Natural killer cell (primary cell): ENCODE measurements around the gene ILKAP. TPM values are rescaled to one million over a fixed set of nuclear protein-coding genes. Genes with fewer than 3 reads are reported as not detected.

Experiments
- ATAC-seq, 3 donors: fragments of 150-1000 bp in 2 of 3; fragments of 200-7000 bp in 1 of 3; cut with Tn5 transposase; 1 replicate in 1 of 3; 2 replicates in 2 of 3; pipeline ENCODE4 v1.10.0; 2021; ENCODE audit warnings: mild to moderate bottlenecking in 2 of 3, moderate library complexity in 2 of 3
- DNase-seq, 2 donors: peaks; one replicate each; pipeline versions ENCODE4 v3.0.0 to v3.0.0-alpha.2; 2013 to 2021; ENCODE audit warnings: mixed read lengths in 1 of 2
- H3K27ac ChIP-seq: one replicate; pipeline ENCODE4 v1.5.1; 2013; ENCODE audit warnings: mild to moderate bottlenecking, low read length
- H3K27me3 ChIP-seq: one replicate; pipeline ENCODE4 v1.6.1; 2013; ENCODE audit warnings: low read length; ENCODE audit not compliant: control insufficient read depth, insufficient read depth
- H3K36me3 ChIP-seq: one replicate; pipeline ENCODE4 v1.6.1; 2013; ENCODE audit warnings: low read length; ENCODE audit not compliant: control insufficient read depth, insufficient read depth
- H3K4me1 ChIP-seq: one replicate; pipeline ENCODE4 v1.6.1; 2013; ENCODE audit warnings: low read length; ENCODE audit not compliant: control insufficient read depth, insufficient read depth
- H3K4me3 ChIP-seq: one replicate; pipeline ENCODE4 v1.5.1; 2013; ENCODE audit warnings: low read length
- H3K9me3 ChIP-seq: one replicate; pipeline ENCODE4 v1.6.1; 2013; ENCODE audit warnings: low read length; ENCODE audit not compliant: control insufficient read depth, insufficient read depth
- H3K27ac Mint-ChIP-seq, 2 donors: one replicate each; pipeline ENCODE4 v1.8.0; 2022; ENCODE audit warnings: mild to moderate bottlenecking in 2 of 2, mixed read lengths in 2 of 2, moderate library complexity in 1 of 2
- H3K27me3 Mint-ChIP-seq, 2 donors: one replicate each; pipeline ENCODE4 v1.8.0; 2022; ENCODE audit warnings: low read depth in 2 of 2, mixed read lengths in 2 of 2
- H3K36me3 Mint-ChIP-seq: one replicate; pipeline ENCODE4 v1.8.0; 2022; ENCODE audit warnings: mixed read lengths
- H3K4me1 Mint-ChIP-seq, 2 donors: one replicate each; pipeline ENCODE4 v1.8.0; 2022; ENCODE audit warnings: mixed read lengths in 2 of 2
- H3K4me3 Mint-ChIP-seq: one replicate; pipeline ENCODE4 v1.8.0; 2022; ENCODE audit warnings: mild to moderate bottlenecking, moderate library complexity, mixed read lengths
- H3K9me3 Mint-ChIP-seq, 2 donors: one replicate each; pipeline ENCODE4 v1.8.0; 2022; ENCODE audit warnings: mixed read lengths in 2 of 2
- CTCF ChIP-seq: fragments of 200-600 bp; IDR thresholded peaks from one replicate; pipeline ENCODE4 v1.8.0; 2022; ENCODE audit warnings: antibody characterized with exemption
- WGBS: methylation state at CpG from one replicate; pipeline ENCODE4 v1.1.7; 2013; ENCODE audit warnings: missing lambda C conversion rate; ENCODE audit not compliant: insufficient coverage; 5-methylcytosine and 5-hydroxymethylcytosine counted together
- intact Hi-C: fragments of 100-400 bp; cut with micrococcal nuclease; formaldehyde crosslinking; loops from one replicate; pipeline ENCODE4 v1.14.2; 2022
- total RNA-seq, 4 donors: library from RNA; stranded (reverse); fragments of 120-200 nt in 1 of 4; gene quantifications; one replicate each; pipeline versions ENCODE4 v1.2.3 to v1.2.4, GENCODE V29; 2013 to 2022

ILKAP gene
- total RNA-seq, 3 donors from 2014 or later (not counting 1 experiment from before 2014, with no cell fraction given), result 146 to 200 (median 183) TPM

- DNase-seq (no peak), ATAC-seq (no peak)
- Histone ChIP-seq H3K4me1 (peaks cover 22% of the 10 kb centered on the region), H3K36me3 (no peaks in the 10 kb centered on the region), H3K9me3 (no peaks in the 10 kb centered on the region), H3K27me3 (peaks cover 11% of the 10 kb centered on the region), H3K27ac (no peak overlapping the region), H3K4me3 (no peak overlapping the region)
- H3K27me3 Mint-ChIP-seq, result peaks cover 0 to 8% of the 10 kb centered on the region in 2 donors
- 46% methylated on average over 10 of the region's 10 CpGs for WGBS
- no peaks in the 10 kb centered on the region for H3K9me3 Mint-ChIP-seq
- H3K36me3 Mint-ChIP-seq, result no peaks in the 10 kb centered on the region
- peak overlapping the region; percentile 85 for H3K4me3 Mint-ChIP-seq
- TF ChIP-seq CTCF, result no peak
- intact Hi-C loops, result loop anchor here (1.0 kb wide), 1 partner anchor 104 kb away; no protein-coding TSS in a partner anchor
- H3K27ac Mint-ChIP-seq, result no peak overlapping the region
- peaks cover 7 to 16% of the 10 kb centered on the region in 2 donors for H3K4me1 Mint-ChIP-seq
Measured at GRCh38 chr2:238159661-238160205, 43.8 kb downstream of the ILKAP start.

GRCh38 chr2:238159071-238159539 is 44.4 kb downstream of the ILKAP start:
- peaks cover 7 to 16% of the 10 kb centered on the region in 2 donors for H3K4me1 Mint-ChIP-seq
- H3K9me3 Mint-ChIP-seq, result no peaks in the 10 kb centered on the region
- peak in 1 of 2 donors; percentile 36 for DNase-seq
- H3K36me3 Mint-ChIP-seq, result no peaks in the 10 kb centered on the region
- no peaks in the 10 kb centered on the region for H3K36me3 ChIP-seq
- peaks cover 22% of the 10 kb centered on the region for H3K4me1 ChIP-seq
- H3K27ac Mint-ChIP-seq, result no peak overlapping the region
- peak overlapping the region; percentile 85 for H3K4me3 Mint-ChIP-seq
- WGBS, result under 1% methylated on average over 52 of the region's 52 CpGs
- peak; percentile 29 to 45 (median 40) for ATAC-seq
- peaks cover 0 to 7% of the 10 kb centered on the region in 2 donors for H3K27me3 Mint-ChIP-seq
- H3K9me3 ChIP-seq, result no peaks in the 10 kb centered on the region
- TF ChIP-seq CTCF, result no peak
- no peak overlapping the region for H3K27ac ChIP-seq
- H3K27me3 ChIP-seq, result peaks cover 11% of the 10 kb centered on the region
- H3K4me3 ChIP-seq, result no peak overlapping the region
- intact Hi-C loops, result no loop called here

DNA sequence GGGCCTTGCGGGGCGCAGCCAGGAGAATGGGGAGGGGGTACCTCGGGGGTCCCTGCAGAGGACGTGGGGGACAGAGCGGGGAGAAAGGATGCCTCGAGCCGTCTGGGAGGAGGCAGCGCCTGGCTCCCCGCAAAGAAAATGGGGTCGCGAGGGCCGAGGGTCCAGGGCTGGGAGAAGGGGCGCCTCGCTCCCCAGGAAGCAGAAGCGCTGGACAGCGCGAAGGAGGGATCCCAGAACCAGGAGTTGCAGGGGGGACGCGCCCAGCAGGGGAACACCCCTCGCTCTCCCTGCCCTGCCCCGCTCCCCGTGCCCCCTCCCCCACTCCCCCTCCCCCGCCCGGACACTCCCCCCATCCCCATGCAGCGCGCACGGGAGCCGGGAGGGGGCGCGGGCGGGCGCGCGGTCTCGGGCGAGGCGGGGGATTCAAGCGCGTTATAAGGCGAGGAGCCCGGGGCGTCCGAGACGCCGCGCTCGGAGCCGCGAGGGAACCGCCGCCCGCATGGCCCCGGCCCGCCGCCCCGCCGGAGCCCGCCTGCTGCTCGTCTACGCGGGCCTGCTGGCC is 44.9 kb downstream of the ILKAP start, which contains the start of gene ERFE:
Gene ERFE (plus strand): TSS at position 462 of the 562 bp plus-strand sequence. CDS start 38 bp downstream, at position 500.
- no peak within 1 kb of the TSS for H3K27ac ChIP-seq
- Mint-ChIP-seq H3K4me3 (peak within 1 kb of the TSS; percentile 85), H3K27ac (no peak within 1 kb of the TSS), H3K27me3 (peaks cover 0 to 7% of the 10 kb centered on the region in 2 donors), H3K4me1 (peaks cover 7 to 16% of the 10 kb centered on the region in 2 donors), H3K36me3 (no peaks in the 10 kb centered on the region), H3K9me3 (no peaks in the 10 kb centered on the region)
- H3K4me3 ChIP-seq, result no peak within 1 kb of the TSS
- WGBS, result 9% methylated on average over 54 of the region's 61 CpGs
- H3K27me3 ChIP-seq, result peaks cover 11% of the 10 kb centered on the region
- H3K36me3 ChIP-seq, result no peaks in the 10 kb centered on the region
- intact Hi-C loops, result no loop called here
- DNase-seq, result peak; percentile 55 to 64
- H3K4me1 ChIP-seq, result peaks cover 22% of the 10 kb centered on the region
- ATAC-seq, result peak; percentile 75 to 95 (median 84)
- no peaks in the 10 kb centered on the region for H3K9me3 ChIP-seq
- TF ChIP-seq CTCF, result peak; percentile 47
